Activated CD4-positive, alpha-beta T cell treated with anti-CD3 and anti-CD28 coated beads for 1 hour (primary cell): ENCODE results near the gene COPS7A.

ENCODE experiments used
- DNase-seq: peaks from one replicate; pipeline ENCODE4 v3.0.0-alpha.2; 2020

COPS7A gene

DNA sequence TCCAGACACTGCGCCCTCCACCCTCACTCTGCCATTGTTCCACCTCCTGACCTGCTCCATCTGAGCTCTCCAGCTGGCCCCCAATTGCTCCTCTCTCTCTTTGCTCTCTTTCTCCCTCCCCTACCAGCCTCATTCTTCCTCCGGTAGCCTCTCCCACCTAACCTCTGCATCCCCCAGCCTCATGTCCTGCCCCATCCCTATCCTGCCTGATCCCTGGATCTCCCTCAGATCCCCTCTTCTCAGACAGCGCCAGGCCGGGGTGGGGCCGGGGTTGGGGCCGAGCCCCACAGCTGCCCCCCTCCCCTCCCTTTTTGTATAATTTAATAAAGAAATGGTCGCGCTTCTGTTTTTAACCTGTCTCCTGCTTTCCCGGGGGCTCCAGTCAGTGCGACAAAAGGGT lies 46.8 kb downstream of the COPS7A start:
- DNase-seq: no peak

- DNase-seq: no peak
These were observed 47.2 kb downstream of the COPS7A start for GRCh38 chr12:6771091-6771495.

DNA sequence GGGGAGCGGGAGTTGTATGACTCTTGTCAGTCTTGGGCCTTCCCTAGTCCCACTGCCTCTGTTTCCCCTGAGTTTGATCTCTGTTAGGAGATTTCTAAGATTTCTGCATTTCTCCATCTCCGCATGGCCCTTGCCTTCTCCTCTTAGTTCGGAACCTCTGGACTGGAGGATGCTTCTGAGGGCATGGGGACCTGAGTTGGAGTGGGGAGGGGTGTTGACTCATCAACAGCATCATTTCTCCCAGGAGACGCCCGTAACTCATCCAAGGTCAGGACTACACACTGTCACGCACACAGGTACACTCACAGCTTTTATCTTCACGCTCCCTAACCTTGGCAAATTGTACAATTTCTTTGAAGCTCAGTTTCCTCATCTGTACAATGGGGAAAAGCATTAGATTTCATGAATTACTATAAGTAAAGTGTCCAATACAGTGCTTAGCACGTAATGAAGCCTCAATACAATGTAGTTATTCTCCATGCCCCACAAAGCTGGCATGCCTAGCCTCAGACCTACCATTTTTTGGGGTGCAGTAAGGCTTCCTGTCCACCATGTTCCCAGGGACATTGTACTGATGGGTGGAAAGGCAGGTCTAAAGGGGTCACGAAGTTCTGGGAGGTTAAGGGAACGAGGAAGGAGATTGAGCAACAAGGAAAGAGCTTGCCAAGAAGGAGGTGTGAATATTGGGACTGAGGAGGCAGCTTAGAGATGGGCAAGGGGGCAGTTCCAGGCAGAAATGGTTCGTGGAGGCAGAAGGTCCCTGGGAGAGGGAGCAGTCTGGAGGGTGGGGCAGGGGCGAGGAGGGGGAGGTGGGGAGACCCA lies 47.9 kb downstream of the COPS7A start:
- no peak for DNase-seq

GRCh38 chr12:6772331-6772695 lies 48.5 kb downstream of the COPS7A start, which contains the start of gene LAG3:
TSS of gene LAG3 (plus strand) at chr12:6772520. CDS start at chr12:6772853, 333 bp downstream.
- DNase-seq: peak; percentile 46

- DNase-seq: no peak
These were observed 49.1 kb downstream of the COPS7A start for GRCh38 chr12:6772726-6773589.

DNA sequence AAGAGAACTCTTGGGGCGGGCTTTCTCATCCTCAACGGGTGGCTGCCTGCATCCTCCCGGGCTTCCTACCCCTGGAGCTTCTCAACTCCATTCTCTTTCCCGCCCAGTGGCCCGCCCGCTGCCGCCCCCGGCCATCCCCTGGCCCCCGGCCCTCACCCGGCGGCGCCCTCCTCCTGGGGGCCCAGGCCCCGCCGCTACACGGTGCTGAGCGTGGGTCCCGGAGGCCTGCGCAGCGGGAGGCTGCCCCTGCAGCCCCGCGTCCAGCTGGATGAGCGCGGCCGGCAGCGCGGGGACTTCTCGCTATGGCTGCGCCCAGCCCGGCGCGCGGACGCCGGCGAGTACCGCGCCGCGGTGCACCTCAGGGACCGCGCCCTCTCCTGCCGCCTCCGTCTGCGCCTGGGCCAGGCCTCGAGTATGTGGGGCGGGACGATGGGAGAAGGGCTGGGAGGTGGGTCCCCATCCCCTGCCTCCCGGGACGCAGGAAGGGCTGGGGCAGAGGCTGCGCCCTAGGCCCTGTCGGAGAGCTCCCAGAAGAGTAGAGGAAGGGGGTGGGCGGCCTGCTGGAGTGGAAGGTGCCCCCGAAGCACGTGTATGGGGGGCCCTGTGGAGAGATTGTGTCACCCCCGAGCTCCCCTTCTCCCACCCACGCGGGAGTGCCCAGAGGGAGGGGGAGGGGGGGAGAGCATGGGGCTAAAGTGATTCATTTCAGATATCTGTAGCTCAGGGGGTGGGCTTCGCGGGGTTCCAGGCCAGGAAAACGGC lies 49.9 kb downstream of the COPS7A start:
- peak; percentile 27 for DNase-seq

DNA sequence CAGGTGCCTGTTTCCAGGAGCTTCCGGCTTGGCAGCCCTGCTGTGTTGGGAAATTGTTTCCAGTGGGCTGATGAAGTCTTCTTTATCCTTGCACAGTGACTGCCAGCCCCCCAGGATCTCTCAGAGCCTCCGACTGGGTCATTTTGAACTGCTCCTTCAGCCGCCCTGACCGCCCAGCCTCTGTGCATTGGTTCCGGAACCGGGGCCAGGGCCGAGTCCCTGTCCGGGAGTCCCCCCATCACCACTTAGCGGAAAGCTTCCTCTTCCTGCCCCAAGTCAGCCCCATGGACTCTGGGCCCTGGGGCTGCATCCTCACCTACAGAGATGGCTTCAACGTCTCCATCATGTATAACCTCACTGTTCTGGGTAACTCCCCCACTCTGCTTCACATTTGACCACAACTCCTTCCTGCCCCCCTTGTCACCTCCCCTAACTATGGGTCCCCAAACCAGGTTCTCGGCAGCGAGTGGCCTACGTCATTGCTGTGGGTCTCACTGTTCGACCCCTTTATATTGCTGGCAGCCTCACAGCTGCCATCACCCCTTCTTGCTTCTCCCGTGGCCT lies 50.7 kb downstream of the COPS7A start:
- no peak for DNase-seq

DNA sequence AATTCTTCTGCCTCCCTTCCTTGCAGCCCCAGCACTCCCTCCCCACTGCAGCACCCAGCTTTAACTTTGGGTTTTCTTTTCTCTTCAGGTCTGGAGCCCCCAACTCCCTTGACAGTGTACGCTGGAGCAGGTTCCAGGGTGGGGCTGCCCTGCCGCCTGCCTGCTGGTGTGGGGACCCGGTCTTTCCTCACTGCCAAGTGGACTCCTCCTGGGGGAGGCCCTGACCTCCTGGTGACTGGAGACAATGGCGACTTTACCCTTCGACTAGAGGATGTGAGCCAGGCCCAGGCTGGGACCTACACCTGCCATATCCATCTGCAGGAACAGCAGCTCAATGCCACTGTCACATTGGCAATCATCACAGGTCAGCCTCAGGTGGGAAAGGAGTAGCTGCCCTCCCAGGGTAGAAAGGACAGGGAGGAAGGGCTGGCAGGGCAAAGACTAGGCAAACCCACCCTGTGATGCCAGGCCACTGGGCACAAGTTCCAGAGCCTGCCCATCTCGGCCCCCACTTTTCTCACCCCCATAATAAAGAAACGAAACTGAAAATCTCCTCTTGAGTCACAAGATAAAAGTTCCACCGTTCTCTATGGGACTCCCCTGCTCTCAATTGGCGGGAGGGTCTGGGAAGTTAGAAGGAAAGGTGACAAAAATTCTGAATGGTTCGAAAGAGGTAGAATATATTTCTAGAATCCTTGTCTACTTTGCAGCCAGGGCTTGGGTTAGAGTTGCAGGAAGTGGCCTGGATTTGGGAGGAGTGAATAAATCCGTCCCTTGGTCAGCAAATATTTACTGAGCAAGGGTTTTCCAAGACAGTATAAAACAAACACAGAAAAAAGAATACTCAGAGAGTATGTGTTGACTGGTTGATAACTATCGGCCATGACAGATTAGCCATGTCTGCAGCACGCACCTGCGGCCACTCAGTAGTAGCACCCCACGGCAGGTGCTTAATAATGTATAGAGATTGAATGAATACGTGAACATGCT lies 51.6 kb downstream of the COPS7A start:
- DNase-seq: no peak

- no peak for DNase-seq
These were observed 53.5 kb downstream of the COPS7A start for GRCh38 chr12:6777386-6777785.

DNA sequence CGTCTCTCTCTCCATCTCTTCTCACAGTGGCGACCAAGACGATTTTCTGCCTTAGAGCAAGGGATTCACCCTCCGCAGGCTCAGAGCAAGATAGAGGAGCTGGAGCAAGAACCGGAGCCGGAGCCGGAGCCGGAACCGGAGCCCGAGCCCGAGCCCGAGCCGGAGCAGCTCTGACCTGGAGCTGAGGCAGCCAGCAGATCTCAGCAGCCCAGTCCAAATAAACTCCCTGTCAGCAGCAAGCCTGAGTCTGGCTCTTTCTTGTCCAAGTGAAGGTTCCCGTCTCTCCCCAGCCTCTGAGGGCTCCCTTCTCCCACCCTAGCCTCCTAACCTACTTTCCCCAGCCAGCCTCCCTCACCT lies 54.3 kb downstream of the COPS7A start:
- DNase-seq: no peak

DNA sequence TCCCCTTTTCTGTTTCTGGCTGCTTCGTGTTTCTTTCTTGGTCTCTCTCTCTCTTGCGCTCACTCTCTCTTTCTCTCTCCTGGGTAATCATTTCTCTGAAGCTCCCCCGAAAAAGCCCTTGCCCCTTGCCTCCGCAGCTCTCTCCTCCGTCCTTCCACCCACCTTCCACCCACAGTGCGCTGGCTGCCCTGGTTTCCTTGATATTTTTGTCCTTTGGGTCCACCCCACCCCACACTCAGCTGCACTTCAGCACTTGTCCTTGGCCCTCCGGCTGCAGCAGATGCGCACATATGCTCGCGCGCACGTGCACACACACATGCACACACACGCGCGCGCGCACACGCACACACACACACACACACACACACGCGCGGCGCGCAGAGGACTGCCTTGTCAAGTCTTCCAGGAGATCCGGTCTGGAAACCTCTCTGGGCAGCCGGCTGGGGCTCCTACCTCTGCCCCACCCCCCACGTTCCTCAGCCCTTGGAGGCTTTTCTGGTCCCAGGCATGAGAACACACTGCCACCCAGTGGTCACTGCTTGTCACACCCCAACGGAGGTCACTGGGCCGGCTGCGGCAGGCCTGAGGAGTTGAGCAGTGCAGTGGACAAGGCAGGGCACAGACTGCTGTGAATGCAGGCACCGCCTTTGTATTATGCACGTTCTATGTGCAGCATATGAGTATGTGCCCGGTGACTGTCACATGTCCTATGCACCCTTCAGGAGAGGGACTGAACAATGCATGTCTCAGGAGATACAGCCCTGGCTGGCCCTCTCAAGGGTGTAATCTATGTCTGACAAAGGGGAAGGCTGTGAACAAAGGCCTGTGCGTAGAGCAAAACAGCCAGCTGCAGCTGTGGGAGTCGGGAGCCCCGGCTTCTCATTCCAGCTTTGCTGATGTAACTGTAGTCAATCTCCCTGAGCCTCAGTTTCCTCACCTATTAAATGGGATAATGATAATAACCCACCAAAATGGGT lies 55.0 kb downstream of the COPS7A start:
- peak; percentile 78 for DNase-seq

- DNase-seq: no peak
These were observed 56.0 kb downstream of the COPS7A start for GRCh38 chr12:6779708-6780432.

- DNase-seq: no peak
These were observed 56.7 kb downstream of the COPS7A start for GRCh38 chr12:6780573-6780972.
